ENCODE data around the gene DNASE1L3.
A peak's percentile ranks its signal among the peaks of the same experiment; 100 is the strongest.
"Not testable (repeated sequence)": the region's sequence is repeated elsewhere in the genome, so short reads cannot be mapped to it uniquely, and the experiment has no call there.

DNASE1L3 gene

GRCh38 chr3:58235970-58236369 lies 25.2 kb upstream of the DNASE1L3 start:
- DNase-seq, result no peak

GRCh38 chr3:58234516-58234931 lies 23.8 kb upstream of the DNASE1L3 start:
- no peak for DNase-seq

DNA sequence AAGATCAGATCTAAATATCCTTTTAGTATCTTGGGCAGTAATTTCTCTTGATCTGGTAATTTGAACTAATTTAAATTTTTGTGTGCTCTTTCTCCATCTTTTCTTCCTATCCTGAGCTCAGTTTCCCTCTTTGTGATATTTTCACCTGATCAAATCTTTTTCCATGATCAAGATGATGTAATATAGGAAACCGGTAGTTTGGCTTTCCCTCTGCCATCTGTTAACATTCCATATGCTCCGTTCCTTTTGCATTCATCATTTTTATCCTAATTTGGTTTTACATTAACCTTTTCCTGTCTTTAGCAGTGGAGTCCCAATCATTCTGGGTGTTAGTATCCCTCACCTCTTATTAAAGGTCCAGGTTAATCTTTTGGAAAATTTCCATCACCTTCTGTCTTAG lies 20.9 kb upstream of the DNASE1L3 start:
- DNase-seq, result no peak

DNA sequence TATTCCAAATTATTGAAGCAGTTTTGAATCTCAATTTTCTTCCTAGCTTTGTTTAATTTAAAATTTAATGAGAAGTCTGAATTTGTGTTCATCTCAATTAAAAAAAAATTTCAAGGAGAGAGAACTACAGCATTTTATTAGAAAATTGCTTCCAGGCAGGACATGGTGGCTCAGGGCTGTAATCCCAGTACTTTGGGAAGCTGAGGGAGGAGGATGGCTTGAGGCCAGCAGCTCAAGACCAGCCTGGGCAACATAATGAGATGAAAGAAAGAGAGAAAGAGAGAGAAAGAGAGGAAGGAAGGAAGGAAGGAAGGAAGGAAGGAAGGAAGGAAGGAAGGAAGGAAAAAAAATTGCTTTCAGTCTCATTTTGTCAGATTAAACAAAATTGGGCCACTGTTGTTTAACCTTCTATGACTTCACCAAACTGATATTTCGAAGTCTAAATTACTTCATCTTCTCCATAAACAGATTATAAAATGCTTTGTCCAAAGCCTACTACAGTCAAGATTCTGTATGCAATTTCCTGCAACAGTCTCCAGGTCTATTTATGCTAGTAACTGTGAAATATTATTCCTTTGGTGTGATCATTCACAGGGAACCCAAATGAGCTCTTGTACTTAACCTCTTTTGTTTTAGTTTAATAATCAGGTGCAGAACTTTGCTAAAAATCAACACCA lies 20.2 kb upstream of the DNASE1L3 start:
- no peak for DNase-seq

- not testable (repeated sequence) for DNase-seq
These were observed 17.2 kb upstream of the DNASE1L3 start for GRCh38 chr3:58227933-58228332.

DNA sequence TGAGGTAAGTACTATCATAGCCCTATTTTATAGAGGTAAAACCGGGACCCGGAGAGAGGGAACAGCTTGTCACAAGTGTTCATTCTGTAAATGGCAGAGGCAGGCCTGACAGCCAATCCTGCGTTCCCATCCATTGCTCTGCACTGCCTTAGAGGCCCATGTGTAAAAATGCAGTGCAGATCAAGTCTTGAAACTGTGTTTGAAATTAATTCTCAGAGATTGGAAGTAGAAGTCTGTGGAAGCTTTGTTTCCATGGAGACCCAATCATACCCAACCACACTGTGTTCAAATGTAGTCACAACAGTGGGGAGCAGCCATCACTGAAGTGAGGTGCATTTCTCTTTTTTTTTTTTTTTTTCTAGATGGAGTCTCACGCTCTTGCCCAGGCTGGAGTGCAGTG lies 13.1 kb upstream of the DNASE1L3 start:
- no peak for DNase-seq

DNA sequence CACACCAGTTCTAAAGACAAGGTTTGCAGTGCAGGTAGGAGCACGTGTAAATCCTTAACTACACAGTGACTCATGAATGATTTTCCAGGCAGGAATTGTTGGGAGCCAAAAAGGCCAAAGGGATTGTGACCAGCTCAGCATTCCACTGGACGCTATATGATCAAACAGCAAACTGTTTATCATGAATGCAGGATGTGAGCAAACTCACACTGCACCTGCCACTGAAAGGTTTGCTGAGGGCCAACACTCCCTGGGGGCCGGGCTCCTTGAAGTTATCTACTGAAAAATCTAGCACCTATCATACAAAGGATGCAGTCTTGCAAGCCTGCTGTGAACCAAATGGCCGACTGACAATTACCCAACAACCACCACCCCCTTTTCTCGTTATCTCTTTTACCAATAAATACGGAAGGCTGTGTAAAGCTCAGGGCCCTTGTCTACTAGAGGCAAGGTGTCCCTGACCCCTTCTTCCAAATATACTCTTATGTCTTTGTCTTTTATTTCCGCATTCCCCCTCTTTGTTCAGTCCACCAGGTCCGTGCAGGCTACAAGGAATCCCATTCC lies 11.5 kb upstream of the DNASE1L3 start:
- no peak for DNase-seq

- peak in 1 of 5 experiments; percentile 25 for DNase-seq
These were observed 8.1 kb upstream of the DNASE1L3 start for GRCh38 chr3:58218904-58219303.

DNA sequence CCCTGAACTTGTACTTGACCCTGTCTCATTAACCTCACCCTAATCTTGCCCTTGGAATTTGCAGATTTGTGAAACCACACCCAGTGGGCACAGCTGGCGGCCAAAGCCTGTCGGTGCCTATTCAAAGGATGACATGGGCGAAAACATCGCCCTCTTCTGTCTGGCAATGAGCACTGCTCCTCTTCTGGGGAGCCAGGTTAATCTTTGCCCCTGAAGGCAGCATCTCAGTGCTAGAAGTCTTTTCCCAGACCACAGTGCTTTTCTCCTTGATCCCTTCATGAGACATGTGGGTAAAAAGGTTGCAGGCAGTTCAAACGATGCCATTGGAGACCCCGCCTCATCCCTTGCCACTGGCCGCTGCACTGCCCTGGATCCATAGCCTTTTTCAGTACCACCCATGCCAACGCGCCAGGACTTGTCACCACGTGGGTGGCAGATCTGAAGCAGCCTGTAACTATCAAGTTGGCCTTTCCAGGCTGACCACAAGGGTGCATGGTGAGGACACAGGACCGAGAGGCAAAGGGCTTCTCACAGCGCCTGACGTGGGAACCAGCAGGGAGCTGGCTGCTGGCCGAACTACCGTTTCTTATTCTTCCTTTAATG lies 6.5 kb upstream of the DNASE1L3 start:
- DNase-seq, result peak in 4 of 5 experiments; percentile 20 to 71 (median 29)

DNA sequence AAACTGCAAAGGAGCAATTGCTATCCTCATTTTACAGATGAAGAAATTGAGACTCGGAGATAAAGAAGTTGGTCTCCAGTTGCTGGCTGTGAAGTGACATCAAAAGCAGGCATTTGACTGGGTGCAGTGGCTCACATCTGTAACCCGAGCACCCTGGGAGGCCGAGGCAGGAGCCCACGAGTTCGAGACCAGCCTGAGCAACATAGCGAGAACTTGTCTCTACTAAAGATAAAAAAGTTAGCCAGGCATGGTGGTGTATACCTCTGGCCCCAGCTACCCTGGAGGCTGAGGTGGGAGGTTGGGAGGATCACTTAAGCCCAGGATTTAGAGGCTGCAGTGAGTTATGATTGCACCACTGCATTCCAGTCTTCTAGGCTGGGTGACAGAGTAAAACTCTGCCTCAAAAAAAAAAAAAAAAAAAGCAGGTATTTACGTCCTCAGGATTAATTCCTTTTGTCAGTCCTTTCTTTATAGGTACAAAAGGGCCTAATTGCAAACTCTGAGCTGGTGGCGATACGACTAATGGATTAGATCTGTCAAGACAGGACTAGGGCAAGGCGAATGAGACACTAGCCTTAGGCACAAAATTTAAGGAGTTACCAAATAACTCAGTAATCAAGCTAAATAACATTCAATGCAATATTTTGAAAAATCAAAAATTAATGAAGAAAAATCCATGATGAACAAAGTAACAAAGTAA lies 5.9 kb upstream of the DNASE1L3 start:
- no peak for DNase-seq

DNA sequence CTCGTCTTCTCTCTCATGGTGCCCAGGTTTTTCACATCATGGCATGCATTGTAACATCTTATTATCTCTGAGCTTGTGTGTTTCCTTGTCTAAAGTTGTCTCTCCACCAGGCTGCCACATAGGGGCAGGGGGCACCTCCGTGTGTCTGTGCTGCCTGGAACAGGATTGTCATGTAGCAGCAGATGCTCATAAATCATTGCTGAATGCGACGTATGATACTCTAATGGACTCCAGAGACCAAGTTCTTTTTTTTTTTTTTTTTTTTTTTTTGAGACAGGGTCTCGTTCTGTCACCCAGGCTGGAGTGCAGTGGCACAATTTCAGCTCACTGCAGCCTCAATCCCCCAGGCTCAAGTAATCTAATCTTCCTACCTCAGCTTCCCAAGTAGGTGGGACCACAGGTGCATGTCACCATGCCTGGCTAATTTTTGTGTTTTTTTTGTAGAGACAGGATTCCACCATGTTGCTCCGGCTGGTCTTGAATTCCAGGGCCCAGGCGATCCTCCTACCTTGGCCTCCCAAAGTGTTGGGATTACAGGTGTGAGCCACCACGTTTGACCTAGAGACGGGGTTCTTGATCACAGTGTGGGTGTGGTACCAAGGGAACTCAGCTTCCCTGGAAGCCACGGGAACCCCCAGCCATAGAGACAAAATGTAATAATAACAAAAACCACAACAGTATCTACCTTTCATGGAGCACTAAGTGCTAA lies 4.7 kb upstream of the DNASE1L3 start:
- no peak for DNase-seq

- peak in 1 of 5 experiments; percentile 41 for DNase-seq
These were observed 3.9 kb upstream of the DNASE1L3 start for GRCh38 chr3:58214484-58215316.

- no peak for DNase-seq
These were observed 839 bp downstream of the DNASE1L3 start for GRCh38 chr3:58209933-58210332.

DNA sequence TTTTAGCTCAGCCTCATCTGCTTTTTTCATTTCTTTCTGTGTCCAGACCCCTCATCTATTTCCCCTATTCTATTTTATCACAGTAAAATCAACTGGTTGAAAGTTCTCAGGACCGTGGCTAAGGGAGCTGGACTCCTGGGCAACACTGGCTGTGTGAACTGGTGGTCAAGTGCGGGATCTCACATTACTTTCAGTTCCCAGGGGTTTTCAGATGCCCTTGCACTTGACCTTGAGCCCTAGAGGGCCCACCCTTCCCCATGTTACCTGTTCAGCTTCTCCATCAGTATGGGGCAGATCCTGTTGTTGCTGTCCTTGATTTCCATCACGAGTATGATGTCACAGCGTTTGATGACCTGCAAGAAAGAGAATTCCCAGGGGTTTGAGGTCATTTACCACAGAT lies 2.8 kb downstream of the DNASE1L3 start:
- no peak for DNase-seq

- peak in 1 of 5 experiments; percentile 38 for DNase-seq
These were observed 4.3 kb downstream of the DNASE1L3 start for GRCh38 chr3:58206406-58207011.

DNA sequence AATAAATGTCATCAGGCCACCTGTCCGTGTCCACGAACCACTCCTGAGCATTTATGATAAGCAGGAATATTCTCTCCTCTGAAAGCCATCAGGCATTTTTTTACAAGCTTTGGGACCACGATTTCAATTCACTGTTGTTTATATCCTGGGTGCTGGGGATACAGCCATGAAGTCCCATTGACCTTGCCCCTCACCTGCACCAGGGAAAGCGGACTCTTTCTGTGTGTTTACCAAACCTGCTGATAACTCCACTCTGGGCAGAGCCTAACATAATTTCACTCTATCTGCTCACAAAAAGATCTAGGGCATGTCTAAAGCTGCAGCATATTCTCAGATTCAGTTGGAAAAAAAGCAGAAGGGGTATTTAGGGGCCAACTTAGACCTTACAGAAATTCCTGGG lies 4.8 kb downstream of the DNASE1L3 start:
- no peak for DNase-seq

- DNase-seq, result no peak
These were observed 6.1 kb downstream of the DNASE1L3 start for GRCh38 chr3:58204720-58205119.

DNA sequence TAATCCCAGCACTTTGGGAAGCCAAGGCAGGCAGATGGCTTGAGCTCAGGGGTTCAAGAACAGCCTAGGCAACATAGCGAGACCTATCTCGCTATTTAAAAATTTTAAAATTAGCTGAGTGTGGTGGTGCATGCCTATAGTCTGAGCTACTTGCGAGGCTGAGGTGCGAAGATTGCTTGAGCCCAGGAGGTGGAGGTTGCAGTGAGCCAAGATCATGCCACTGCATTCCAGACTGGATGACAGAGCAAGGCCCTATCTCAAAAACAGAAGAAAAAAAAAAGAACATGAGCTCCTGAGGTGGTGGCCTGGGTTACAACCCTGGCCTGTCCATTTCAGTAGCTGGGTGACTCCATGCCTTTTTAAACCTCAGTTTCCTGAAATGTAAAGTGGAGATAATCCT lies 7.2 kb downstream of the DNASE1L3 start:
- DNase-seq, result no peak

DNA sequence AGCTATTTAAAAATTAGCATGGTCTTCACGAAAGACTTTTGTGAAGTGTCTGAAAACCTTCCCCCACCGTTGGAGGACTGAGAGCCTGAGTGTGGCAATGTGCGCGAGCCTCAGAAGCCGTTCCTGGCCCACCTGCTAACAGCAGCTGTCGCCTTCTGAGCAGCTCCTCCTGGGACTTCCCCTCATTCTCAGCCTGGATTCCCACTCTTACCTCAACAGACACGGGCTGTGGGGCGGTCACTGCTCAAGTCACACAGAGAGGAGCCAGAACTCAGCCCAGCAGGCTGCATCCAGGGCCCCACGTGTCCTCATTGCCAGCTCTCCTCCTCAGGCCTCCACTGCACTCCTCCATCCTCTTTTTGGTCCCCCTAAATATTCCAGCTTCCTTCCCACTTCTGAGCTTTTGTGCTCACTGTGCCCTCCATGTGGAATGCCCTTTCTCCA lies 7.8 kb downstream of the DNASE1L3 start:
- DNase-seq, result no peak

GRCh38 chr3:58201451-58201850 lies 9.3 kb downstream of the DNASE1L3 start:
- DNase-seq, result not testable (repeated sequence)

DNA sequence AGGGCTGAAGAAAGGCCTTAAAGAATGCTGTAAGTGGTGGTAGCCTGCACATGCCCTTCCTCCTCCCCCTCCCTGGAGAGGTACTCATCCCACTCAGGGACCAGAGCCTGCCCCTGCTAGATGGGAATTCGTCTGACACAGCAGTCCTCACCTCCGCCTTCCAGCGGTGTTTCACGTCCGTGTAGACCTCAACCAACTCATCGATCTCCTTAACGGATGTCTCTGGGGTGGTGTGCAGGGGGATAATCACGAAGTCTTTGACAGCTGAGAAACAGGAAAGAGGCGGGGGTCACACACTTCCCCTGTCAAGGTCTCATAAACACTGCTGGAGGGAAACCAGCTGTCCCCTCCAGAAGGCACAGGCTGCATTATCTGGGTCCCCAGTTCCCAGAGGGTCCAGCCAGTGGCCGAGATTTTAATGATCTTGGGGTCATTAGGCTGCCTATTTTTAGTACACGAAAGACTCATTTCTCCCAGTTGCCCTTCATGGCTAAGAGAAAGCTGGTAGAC lies 9.9 kb downstream of the DNASE1L3 start:
- DNase-seq, result no peak

Measured in T-helper 2 cell (primary cell).